Epithelial cell of proximal tubule (primary cell): ENCODE measurements around the gene ESYT2. TPM values are rescaled to one million over a fixed set of nuclear protein-coding genes. Genes with fewer than 3 reads are reported as not detected.

Experiments used
- DNase-seq: peaks from one replicate; pipeline ENCODE4 v3.0.0-alpha.2; 2011; ENCODE audit warnings: low read depth
- H3K4me3 ChIP-seq: 2 replicates; pipeline ENCODE4 v1.5.1; 2011; ENCODE audit warnings: low read depth, mild to moderate bottlenecking, low read length
- CTCF ChIP-seq: conservative IDR thresholded peaks from 2 replicates; pipeline ENCODE4 v1.5.1; 2012; ENCODE audit warnings: low read depth, mild to moderate bottlenecking, low read length
- total RNA-seq: library from RNA; depleted of rRNA; stranded (reverse); fragments of >200 nt; gene quantifications from 2 replicates; pipeline ENCODE4 v1.2.3, GENCODE V29; 2015

ESYT2 gene
- total RNA-seq, 1 donor from 2014 or later, result 43.4 TPM

DNA sequence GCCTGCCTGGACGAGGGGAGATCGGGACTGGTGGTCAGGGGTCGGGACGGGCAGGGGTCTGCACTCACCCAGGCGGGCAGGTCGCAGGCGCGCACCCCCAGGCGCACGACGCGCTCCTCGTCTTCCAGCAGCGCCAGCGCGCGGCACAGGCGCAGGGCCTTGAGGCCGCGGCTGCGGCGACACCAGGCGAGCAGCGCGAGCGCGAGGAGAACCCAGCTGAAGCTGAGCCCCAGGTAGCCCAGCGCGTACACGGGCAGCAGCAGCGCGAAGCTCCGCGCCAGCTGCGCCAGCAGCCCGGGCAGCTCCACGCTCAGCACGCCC lies 328 bp downstream of the ESYT2 start:
- peak overlapping the region; percentile 88 for H3K4me3 ChIP-seq
- peak; percentile 6 for TF ChIP-seq CTCF
- no peak for DNase-seq

DNA sequence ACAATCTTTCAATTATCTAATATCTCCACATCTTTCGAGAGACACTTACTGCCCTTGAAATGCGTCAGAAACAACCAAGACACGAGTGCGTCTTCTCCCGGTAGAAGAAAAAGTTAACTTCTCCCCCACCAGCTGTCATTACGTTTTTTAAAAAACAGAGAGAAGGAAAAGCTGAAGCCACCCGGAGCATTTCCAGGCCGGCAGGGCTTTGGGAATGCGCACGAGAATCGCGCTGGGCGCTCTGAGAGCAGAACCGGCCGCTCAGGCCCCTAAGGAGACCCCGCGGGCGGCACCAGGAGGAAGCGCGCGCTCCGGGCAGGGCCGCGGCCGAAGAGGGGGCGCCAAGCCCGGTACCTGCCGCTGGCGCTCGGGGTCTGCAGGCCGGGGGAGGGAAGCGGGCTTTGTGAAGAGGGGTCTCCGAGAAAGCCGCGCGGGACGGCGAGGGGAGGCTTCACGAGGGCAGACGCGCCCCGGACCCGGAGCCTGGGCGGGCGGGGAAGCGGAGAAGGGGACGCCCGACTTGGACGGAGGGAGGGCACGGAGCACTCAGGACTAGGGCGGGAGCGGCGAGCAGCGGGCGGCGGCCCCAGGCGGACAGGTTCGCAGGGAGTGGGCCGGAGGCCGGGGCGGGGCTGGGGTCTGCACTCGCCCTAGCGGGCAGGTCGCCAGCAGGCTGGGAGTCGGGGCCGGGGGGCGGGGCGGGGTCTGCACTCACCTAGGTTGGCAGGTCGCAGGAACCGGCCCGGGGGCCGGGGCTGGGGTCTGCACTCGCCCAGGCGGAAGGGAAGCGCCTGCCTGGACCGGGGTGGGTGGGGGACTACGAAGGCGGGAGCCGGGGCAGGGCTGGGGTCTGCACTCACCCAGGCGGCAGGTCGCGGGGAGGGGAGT lies 932 bp downstream of the ESYT2 start:
- H3K4me3 ChIP-seq, result peak overlapping the region; percentile 88
- no peak for DNase-seq
- TF ChIP-seq CTCF, result no peak

DNA sequence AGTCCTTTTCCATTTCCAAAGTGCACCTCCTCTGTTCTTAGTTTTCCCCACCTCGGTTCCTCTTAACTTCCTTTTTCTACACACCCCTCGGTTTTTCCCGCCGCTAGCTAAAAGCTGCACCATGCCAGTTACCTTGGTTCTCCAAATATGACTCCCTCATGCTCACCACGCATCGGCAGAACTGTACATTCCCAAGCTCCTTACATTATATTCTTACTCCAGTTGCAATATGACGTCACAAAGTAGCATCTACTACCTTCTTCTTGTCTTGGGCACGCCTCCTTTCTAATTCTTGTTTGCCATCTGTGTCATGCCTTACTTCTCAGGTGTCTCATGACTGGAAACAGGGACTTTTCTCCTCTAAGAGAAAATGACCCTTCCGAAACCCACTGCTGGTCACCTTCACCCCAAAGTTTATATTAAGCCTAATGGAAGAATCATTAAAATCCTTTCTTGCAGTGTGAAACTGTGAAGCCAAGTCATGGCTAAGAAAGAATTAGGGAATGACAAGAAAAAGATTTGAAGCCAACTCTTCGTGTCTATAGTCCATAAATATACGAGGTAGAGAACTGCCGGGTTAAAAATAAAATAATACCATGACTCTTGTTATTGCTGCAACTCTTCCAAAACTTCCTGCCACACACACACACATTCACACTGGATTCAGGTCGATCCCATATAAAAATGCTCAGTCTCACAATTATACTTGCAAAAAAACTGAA lies 1.7 kb downstream of the ESYT2 start:
- TF ChIP-seq CTCF, result no peak
- DNase-seq, result no peak
- H3K4me3 ChIP-seq, result peak overlapping the region; percentile 88

DNA sequence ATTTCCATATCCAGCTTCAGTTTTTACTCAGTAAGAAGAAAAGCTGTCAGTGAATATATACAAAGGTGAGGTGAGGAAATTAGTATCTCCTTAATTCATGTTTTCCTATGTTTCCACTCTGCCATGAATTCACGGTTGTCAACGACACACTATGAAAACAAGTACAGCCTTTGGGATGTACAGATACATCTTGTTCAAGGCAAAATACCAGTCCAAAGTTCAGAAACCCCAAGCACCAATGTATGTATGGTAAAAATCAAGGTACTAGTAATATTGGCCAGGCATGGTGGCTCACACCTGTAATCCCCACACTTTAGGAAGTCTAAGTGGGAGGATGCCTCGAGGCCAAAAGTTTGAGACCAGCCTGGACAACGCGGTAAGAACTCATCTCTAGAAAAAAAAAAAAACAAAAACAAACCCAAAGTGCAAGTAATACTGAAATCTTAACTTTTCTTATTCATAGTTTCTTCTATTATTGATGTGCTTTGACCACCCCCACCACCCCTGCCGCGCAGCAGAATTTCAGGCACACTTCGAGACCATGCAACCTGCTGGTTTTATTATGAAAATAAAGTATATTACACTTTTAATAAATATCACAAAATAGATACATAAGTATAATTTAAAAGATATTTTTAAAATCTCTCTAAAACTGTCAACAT lies 3.5 kb downstream of the ESYT2 start:
- no peak for DNase-seq
- no peak for TF ChIP-seq CTCF
- no peak overlapping the region for H3K4me3 ChIP-seq

GRCh38 chr7:158824028-158824427 lies 5.3 kb downstream of the ESYT2 start:
- no peak for DNase-seq
- TF ChIP-seq CTCF, result no peak

GRCh38 chr7:158821171-158822031 lies 7.9 kb downstream of the ESYT2 start:
- peak overlapping the region; percentile 2 for H3K4me3 ChIP-seq
- no peak for TF ChIP-seq CTCF
- DNase-seq, result no peak

More at GRCh38 chr7:158824028-158824427, 5.3 kb downstream of the ESYT2 start:
- H3K4me3 ChIP-seq, result no peak overlapping the region
